Endothelial cell of umbilical vein (primary cell): ENCODE measurements around the gene PSME3. TPM values are rescaled to one million over a fixed set of nuclear protein-coding genes. Genes with fewer than 3 reads are reported as not detected.
A peak's percentile ranks its signal among the peaks of the same experiment; 100 is the strongest.

Source experiments
- BruUV-seq: library from RNA; stranded (reverse); fragments of 400-500 nt; replicated peaks from 2 replicates; lab custom pipeline; 2021; lab: Mats Ljungman, UMichigan
- CTCF ChIA-PET: fragments of 300-600, 350-600 bp; sonication (Branson Sonifier 250); formaldehyde crosslinking; loops from one replicate; lab custom pipeline; 2021; ENCODE audit warnings: antibody characterized with exemption, inconsistent platforms; lab: Charles Lee
- POLR2A ChIA-PET: fragments of 300-600, 350-600 bp; sonication (Branson Sonifier 250); formaldehyde crosslinking; loops from one replicate; lab custom pipeline; 2021; ENCODE audit warnings: antibody characterized with exemption, inconsistent platforms; lab: Charles Lee
- DNase-seq: peaks from one replicate; pipeline ENCODE4 v3.0.0-alpha.2; 2011; ENCODE audit warnings: low read depth, low spot score
- FAIRE-seq: peaks from 2 replicates; lab custom pipeline; 2011; peaks lifted over from hg19 to GRCh38; lab: Jason Lieb, UNC
- H2AFZ ChIP-seq: 2 replicates; pipeline ENCODE4 v1.6.0; 2012; ENCODE audit warnings: low read depth, low read length, control low read depth, inconsistent platforms
- H3K27ac ChIP-seq: 2 replicates; pipeline ENCODE4 v1.5.1; 2011; ENCODE audit warnings: low read depth, mild to moderate bottlenecking, control low read depth, low read length, moderate library complexity; ENCODE audit not compliant: insufficient read depth
- H3K27me3 ChIP-seq, 2 experiments: 2 replicates each; pipeline versions ENCODE4 v1.6.0 to v1.6.1; 2011; ENCODE audit warnings: low read length in 2 of 2, mixed read lengths in 1 of 2; ENCODE audit not compliant: control insufficient read depth in 2 of 2, insufficient read depth in 2 of 2
- H3K36me3 ChIP-seq, 2 experiments: 2 replicates in 1 of 2; 3 replicates in 1 of 2; pipeline ENCODE4 v1.5.1; 2011; ENCODE audit warnings: low read length in 2 of 2, mild to moderate bottlenecking in 1 of 2, moderate library complexity in 1 of 2; ENCODE audit not compliant: control insufficient read depth in 2 of 2, insufficient read depth in 2 of 2; ENCODE audit errors: extremely low read depth in 1 of 2
- H3K4me1 ChIP-seq: 3 replicates; pipeline ENCODE4 v1.5.1; 2011; ENCODE audit warnings: mild to moderate bottlenecking, low read length; ENCODE audit not compliant: control insufficient read depth, insufficient read depth; ENCODE audit errors: extremely low read depth
- H3K4me2 ChIP-seq: 2 replicates; pipeline ENCODE4 v1.6.1; 2011; ENCODE audit warnings: low read length, control low read depth, mixed read lengths; ENCODE audit not compliant: insufficient read depth
- H3K4me3 ChIP-seq, 3 experiments: fragments of 200-600 bp in 1 of 3; sonication (generic), shearing (Covaris generic) in 1 of 3; replicated peaks in 1 of 3; 2 replicates each; pipeline ENCODE4 v1.5.1; 2011 to 2016; ENCODE audit warnings: control low read depth in 3 of 3, low read length in 3 of 3, mild to moderate bottlenecking in 2 of 3, inconsistent platforms in 1 of 3, low read depth in 1 of 3, moderate library complexity in 1 of 3; ENCODE audit not compliant: insufficient read depth in 1 of 3
- H3K79me2 ChIP-seq: 2 replicates; pipeline ENCODE4 v1.6.0; 2012; ENCODE audit warnings: low read length, inconsistent platforms; ENCODE audit not compliant: control insufficient read depth, insufficient read depth
- H3K9ac ChIP-seq: replicated peaks from 2 replicates; pipeline ENCODE3; 2011; ENCODE audit warnings: low read length, control low read depth; ENCODE audit not compliant: insufficient read depth; ENCODE audit errors: extremely low read depth
- H3K9me1 ChIP-seq: replicated peaks from 3 replicates; pipeline ENCODE4 v1.6.0; 2011; ENCODE audit warnings: mild to moderate bottlenecking, low read length; ENCODE audit not compliant: control insufficient read depth, insufficient read depth; ENCODE audit errors: extremely low read depth
- H3K9me3 ChIP-seq: replicated peaks from 2 replicates; pipeline ENCODE4 v1.5.1; 2012; ENCODE audit warnings: low read length, inconsistent platforms; ENCODE audit not compliant: control insufficient read depth, insufficient read depth
- H4K20me1 ChIP-seq: replicated peaks from 2 replicates; pipeline ENCODE3; 2011; ENCODE audit warnings: mild to moderate bottlenecking, low read length; ENCODE audit not compliant: control insufficient read depth, insufficient read depth; ENCODE audit errors: extremely low read depth
- CTCF ChIP-seq, 2 donors: IDR thresholded peaks; 1 replicate in 1 of 2; 2 replicates in 1 of 2; pipeline ENCODE4 v1.5.1; 2011; ENCODE audit warnings: low read length in 2 of 2, mild to moderate bottlenecking in 2 of 2, moderate library complexity in 2 of 2, control low read depth in 1 of 2, inconsistent platforms in 1 of 2, low read depth in 1 of 2; ENCODE audit not compliant: insufficient read depth in 1 of 2; ENCODE audit errors: extremely low read depth in 1 of 2
- EZH2 ChIP-seq: IDR thresholded peaks from 2 replicates; pipeline ENCODE4 v1.6.1; 2012; ENCODE audit warnings: borderline replicate concordance, low read depth, mild to moderate bottlenecking, moderate library complexity, low read length, inconsistent platforms; ENCODE audit not compliant: severe bottlenecking
- FOS ChIP-seq: IDR thresholded peaks from 2 replicates; pipeline ENCODE4 v1.6.1; 2011; ENCODE audit warnings: mild to moderate bottlenecking, low read length, moderate library complexity, borderline replicate concordance; ENCODE audit not compliant: insufficient read depth
- GATA2 ChIP-seq: IDR thresholded peaks from 2 replicates; pipeline ENCODE4 v1.7.0; 2011; ENCODE audit warnings: low read depth, mild to moderate bottlenecking, moderate library complexity, mixed read lengths, low read length; ENCODE audit not compliant: insufficient read length, insufficient read depth
- JUN ChIP-seq: IDR thresholded peaks from 2 replicates; pipeline ENCODE4 v1.6.1; 2011; ENCODE audit warnings: borderline replicate concordance, low read depth; ENCODE audit not compliant: insufficient read length, insufficient read depth
- MAX ChIP-seq: IDR thresholded peaks from 2 replicates; pipeline ENCODE4 v1.6.1; 2011; ENCODE audit not compliant: insufficient read depth, insufficient read length
- MYC ChIP-seq: IDR thresholded peaks from one replicate; pipeline ENCODE4 v1.6.1; 2011; ENCODE audit warnings: mild to moderate bottlenecking, low read depth, low read length
- POLR2A ChIP-seq: IDR thresholded peaks from 2 replicates; pipeline ENCODE4 v1.6.1; 2012; ENCODE audit warnings: low read depth, mild to moderate bottlenecking, control low read depth, low read length
- POLR2AphosphoS5 ChIP-seq: IDR thresholded peaks from 2 replicates; pipeline ENCODE4 v1.6.1; 2012; ENCODE audit warnings: low read depth, mild to moderate bottlenecking, control low read depth, low read length, moderate library complexity; ENCODE audit not compliant: insufficient read depth
- dilution Hi-C: fragments of 300-500 bp; cut with MboI; formaldehyde crosslinking; loops from one replicate; pipeline ENCODE4 v1.15.0; 2019; ENCODE audit warnings: low sequenced_read_pairs; ENCODE audit not compliant: extremely low pct_ligation_motif_present
- intact Hi-C: fragments of 100-400 bp; cut with micrococcal nuclease; formaldehyde crosslinking; loops from one replicate; pipeline ENCODE4 v1.10.0; 2022
- polyA plus RNA-seq, 4 experiments: library from polyadenylated mRNA; depleted of rRNA in 3 of 4; stranded (reverse) in 3 of 4; unstranded in 1 of 4; fragments of >200 nt; gene quantifications; 2 replicates each; pipeline versions ENCODE4 v1.2.1 to v1.2.3, GENCODE V29; 2011 to 2012; ENCODE audit warnings: missing spikeins in 1 of 4
- total RNA-seq: library from RNA; stranded (reverse); gene quantifications from 2 replicates; pipeline ENCODE4 v1.2.3, GENCODE V29; 2021

The PSME3 gene
- total and polyA plus RNA-seq, 2 donors (not counting 3 experiments of a cell fraction or from before 2014, with no cell fraction given): 98.4 to 126 TPM

- ChIA-PET POLR2A (no interaction called here), CTCF (interaction anchor here (1.3 kb wide), 1 partner anchor 21 kb away, joined by 3 read pairs; no protein-coding TSS in a partner anchor)
- Histone ChIP-seq H3K4me2 (no peak overlapping the region), H3K36me3 (no peaks in the 10 kb centered on the region), H3K27ac (no peak overlapping the region), H2AFZ (no peak overlapping the region), H3K9me1 (no peaks in the 10 kb centered on the region), H4K20me1 (no peaks in the 10 kb centered on the region), H3K79me2 (no peaks in the 10 kb centered on the region), H3K4me3 (no peak overlapping the region), H3K9me3 (no peaks in the 10 kb centered on the region), H3K4me1 (peaks cover 35% of the 10 kb centered on the region), H3K27me3 (peaks cover 16% of the 10 kb centered on the region in 2 experiments), H3K9ac (no peak overlapping the region)
- DNase-seq (no peak), FAIRE-seq (peak; percentile 63)
- no peak for TF ChIP-seq MYC
- TF ChIP-seq POLR2AphosphoS5: no peak
- TF ChIP-seq FOS: no peak
- TF ChIP-seq MAX: no peak
- TF ChIP-seq JUN: no peak
- no peak for TF ChIP-seq CTCF (IDR thresholded peaks at IDR 0.05; ENCODE audit: extremely low read depth in 1 of 2, insufficient read depth in 1 of 2, low read depth in 1 of 2, low read length in 2 of 2)
- TF ChIP-seq EZH2: no peak
- no peak for TF ChIP-seq POLR2A
- TF ChIP-seq GATA2: no peak
- intact Hi-C loops (loop anchor here (5.0 kb wide), 1 partner anchor 107 kb away; the partner anchor contains the start of gene PLEKHH3), dilution Hi-C loops (no loop called here)
- no TSS peak for BruUV-seq
Measured at GRCh38 chr17:42784409-42784808, 48.8 kb upstream of the PSME3 start.
